OCI-LY1 (cell line): ENCODE data around the gene FBXO7.

Experiments
- H2AFZ ChIP-seq: fragments of 200-600 bp; sonication (generic), shearing (Covaris generic); 2 replicates; pipeline ENCODE4 v1.6.0; 2014; ENCODE audit warnings: antibody characterized with exemption, mild to moderate bottlenecking, low read length
- H3F3A ChIP-seq: fragments of 200-600 bp; sonication (generic), shearing (Covaris generic); 2 replicates; pipeline ENCODE4 v1.6.0; 2014; ENCODE audit warnings: mild to moderate bottlenecking, antibody characterized with exemption, low read length, moderate library complexity; ENCODE audit not compliant: insufficient read depth
- H3K27ac ChIP-seq: fragments of 200-600 bp; sonication (generic); 2 replicates; pipeline ENCODE4 v1.5.1; 2014; ENCODE audit warnings: low read length, mixed run types, mild to moderate bottlenecking, low read depth; ENCODE audit not compliant: poor library complexity, severe bottlenecking
- H3K27me3 ChIP-seq: fragments of 200-600 bp; sonication (generic); 2 replicates; pipeline ENCODE4 v1.6.0; 2014; ENCODE audit warnings: antibody characterized with exemption, mild to moderate bottlenecking, low read length, moderate library complexity; ENCODE audit not compliant: insufficient read depth
- H3K36me3 ChIP-seq: fragments of 200-600 bp; sonication (generic); 2 replicates; pipeline ENCODE4 v1.6.1; 2014; ENCODE audit warnings: mild to moderate bottlenecking, antibody characterized with exemption, low read length, moderate library complexity, mixed read lengths; ENCODE audit not compliant: insufficient read depth
- H3K4me1 ChIP-seq: fragments of 200-600 bp; sonication (generic); 2 replicates; pipeline ENCODE4 v1.5.1; 2014; ENCODE audit warnings: mild to moderate bottlenecking, low read length, moderate library complexity; ENCODE audit not compliant: insufficient read depth, severe bottlenecking
- H3K4me2 ChIP-seq: fragments of 200-600 bp; sonication (generic), shearing (Covaris generic); 2 replicates; pipeline ENCODE4 v1.6.1; 2014; ENCODE audit warnings: low read length
- H3K4me3 ChIP-seq: fragments of 200-600 bp; sonication (generic); 2 replicates; pipeline ENCODE4 v1.5.1; 2014; ENCODE audit warnings: low read length, low read depth, mild to moderate bottlenecking, mixed read lengths; ENCODE audit not compliant: poor library complexity, severe bottlenecking
- H3K79me2 ChIP-seq: fragments of 200-600 bp; shearing (Covaris generic); 2 replicates; pipeline ENCODE4 v1.6.1; 2016; ENCODE audit warnings: mixed run types, low read length, mixed read lengths; ENCODE audit not compliant: insufficient read depth
- H3K9ac ChIP-seq: fragments of 200-600 bp; sonication (generic), shearing (Covaris generic); 2 replicates; pipeline ENCODE4 v1.6.1; 2014; ENCODE audit warnings: mild to moderate bottlenecking, low read length, mixed read lengths
- H3K9me2 ChIP-seq: fragments of 200-600 bp; sonication (generic), shearing (Covaris generic); 2 replicates; pipeline ENCODE4 v1.6.1; 2014; ENCODE audit warnings: low read depth, mild to moderate bottlenecking, low read length, mixed read lengths
- H3K9me3 ChIP-seq: fragments of 200-600 bp; shearing (Covaris generic); 2 replicates; pipeline ENCODE4 v1.6.1; 2014; ENCODE audit warnings: low read length, mixed read lengths
- H4K20me1 ChIP-seq: fragments of 200-600 bp; sonication (generic), shearing (Covaris generic); 2 replicates; pipeline ENCODE4 v1.6.0; 2016; ENCODE audit warnings: mild to moderate bottlenecking, low read length; ENCODE audit not compliant: insufficient read depth
- CTCF ChIP-seq: fragments of 200-600 bp; sonication (generic), shearing (Covaris generic); IDR thresholded peaks from 2 replicates; pipeline ENCODE4 v1.5.1; 2017; ENCODE audit warnings: mild to moderate bottlenecking, antibody characterized with exemption, low read length, moderate library complexity, mixed read lengths
- EZH2 ChIP-seq: fragments of 200-600 bp; sonication (generic), shearing (Covaris generic); IDR thresholded peaks from 2 replicates; pipeline ENCODE4 v1.8.0; 2017; ENCODE audit warnings: borderline replicate concordance, mixed run types, mild to moderate bottlenecking, antibody characterized with exemption, low read length, moderate library complexity, mixed read lengths

FBXO7 gene

GRCh38 chr22:32546496-32546895 lies 71.9 kb downstream of the FBXO7 start:
- H3K27me3 ChIP-seq, result no peaks in the 10 kb centered on the region
- no peak for TF ChIP-seq EZH2
- TF ChIP-seq CTCF, result no peak
- no peak overlapping the region for H2AFZ ChIP-seq
- H3F3A ChIP-seq, result no peaks in the 10 kb centered on the region
- H3K36me3 ChIP-seq, result no peaks in the 10 kb centered on the region
- no peaks in the 10 kb centered on the region for H3K9me2 ChIP-seq
- no peaks in the 10 kb centered on the region for H3K79me2 ChIP-seq
- H3K4me2 ChIP-seq, result no peak overlapping the region
- no peak overlapping the region for H3K4me3 ChIP-seq
- H4K20me1 ChIP-seq, result no peaks in the 10 kb centered on the region
- H3K9me3 ChIP-seq, result no peaks in the 10 kb centered on the region
- no peak overlapping the region for H3K27ac ChIP-seq
- no peaks in the 10 kb centered on the region for H3K4me1 ChIP-seq
- no peak overlapping the region for H3K9ac ChIP-seq

- Histone ChIP-seq H3K9me2 (no peaks in the 10 kb centered on the region), H3K27me3 (no peaks in the 10 kb centered on the region), H4K20me1 (no peaks in the 10 kb centered on the region), H3K4me3 (no peak overlapping the region), H3K27ac (no peak overlapping the region), H3F3A (no peaks in the 10 kb centered on the region), H3K9ac (no peak overlapping the region), H3K4me1 (no peaks in the 10 kb centered on the region), H3K9me3 (no peaks in the 10 kb centered on the region), H2AFZ (no peak overlapping the region), H3K4me2 (no peak overlapping the region), H3K79me2 (no peaks in the 10 kb centered on the region), H3K36me3 (no peaks in the 10 kb centered on the region)
- TF ChIP-seq CTCF (no peak), EZH2 (no peak)
These were observed 72.3 kb downstream of the FBXO7 start for GRCh38 chr22:32546935-32547334.

GRCh38 chr22:32548039-32548438 lies 73.4 kb downstream of the FBXO7 start:
- no peaks in the 10 kb centered on the region for H3K4me1 ChIP-seq
- H3F3A ChIP-seq, result no peaks in the 10 kb centered on the region
- H3K36me3 ChIP-seq, result no peaks in the 10 kb centered on the region
- no peak overlapping the region for H3K4me2 ChIP-seq
- TF ChIP-seq CTCF, result no peak
- TF ChIP-seq EZH2, result no peak
- H4K20me1 ChIP-seq, result no peaks in the 10 kb centered on the region
- no peak overlapping the region for H2AFZ ChIP-seq
- H3K9me2 ChIP-seq, result no peaks in the 10 kb centered on the region
- H3K9ac ChIP-seq, result no peak overlapping the region
- H3K27me3 ChIP-seq, result no peaks in the 10 kb centered on the region
- H3K9me3 ChIP-seq, result no peaks in the 10 kb centered on the region
- H3K27ac ChIP-seq, result no peak overlapping the region
- no peaks in the 10 kb centered on the region for H3K79me2 ChIP-seq
- no peak overlapping the region for H3K4me3 ChIP-seq
